Stimulated activated effector memory CD8-positive, alpha-beta T cell treated with anti-CD3 and anti-CD28 coated beads, Interleukin-12 subunit alpha, Interleukin-12 subunit beta, amount 100 ng/mL, for 72 hours (primary cell): ENCODE measurements around the gene GDF10.
A peak's percentile ranks its signal among the peaks of the same experiment; 100 is the strongest.

Experiments
- ATAC-seq: fragments of 150-1000 bp; cut with Tn5 transposase; 2 replicates; pipeline ENCODE4 v1.10.0; 2021
- DNase-seq, 2 donors: peaks; one replicate each; pipeline ENCODE4 v3.0.0; 2021 to 2022; ENCODE audit warnings: low spot score in 2 of 2
- H3K27ac Mint-ChIP-seq: one replicate; pipeline ENCODE4 v1.8.0; 2022; ENCODE audit warnings: mild to moderate bottlenecking, mixed read lengths
- H3K36me3 Mint-ChIP-seq: one replicate; pipeline ENCODE4 v1.8.0; 2022; ENCODE audit warnings: mild to moderate bottlenecking, mixed read lengths
- H3K4me1 Mint-ChIP-seq: one replicate; pipeline ENCODE4 v1.8.0; 2022; ENCODE audit warnings: mixed read lengths
- H3K4me3 Mint-ChIP-seq: one replicate; pipeline ENCODE4 v1.8.0; 2022; ENCODE audit warnings: mild to moderate bottlenecking, mixed read lengths
- H3K9me3 Mint-ChIP-seq: one replicate; pipeline ENCODE4 v1.8.0; 2022; ENCODE audit warnings: mixed read lengths

Gene GDF10

DNA sequence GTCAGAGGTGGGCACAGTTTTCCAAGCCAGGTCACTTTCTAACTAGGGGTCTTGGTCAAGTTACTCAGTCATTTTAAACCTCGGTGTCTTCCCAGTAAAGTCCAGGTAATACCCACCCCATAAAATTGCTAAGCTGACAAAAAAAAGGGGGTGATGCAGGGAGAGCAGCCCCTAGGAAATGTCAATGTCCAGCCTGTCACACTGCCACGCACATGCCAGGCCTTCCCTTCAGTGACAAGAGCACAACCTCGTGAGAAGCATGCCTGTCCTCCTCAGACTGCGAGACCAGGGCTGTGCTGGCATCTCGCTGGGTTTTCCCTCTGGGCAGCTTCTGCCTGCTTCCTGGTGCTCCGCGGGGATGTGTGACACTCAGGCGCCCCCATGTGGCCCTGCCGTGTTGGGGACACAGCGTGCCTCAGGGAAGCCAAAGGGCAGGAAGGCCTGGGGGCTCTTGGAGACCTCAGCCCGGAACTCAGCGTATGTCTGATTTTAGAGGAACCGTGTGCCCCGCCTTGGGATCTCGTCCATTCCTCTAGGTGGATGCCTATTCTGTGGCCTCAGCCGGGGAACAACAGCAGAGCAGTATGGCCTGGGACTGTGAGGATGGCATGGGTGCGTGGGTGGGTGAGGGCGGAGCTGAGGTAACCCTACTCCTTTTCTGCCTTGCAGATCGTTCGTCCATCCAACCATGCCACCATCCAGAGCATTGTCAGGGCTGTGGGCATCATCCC, 12.1 kb downstream of the GDF10 start:
- no peak overlapping the region for H3K4me3 Mint-ChIP-seq

DNA sequence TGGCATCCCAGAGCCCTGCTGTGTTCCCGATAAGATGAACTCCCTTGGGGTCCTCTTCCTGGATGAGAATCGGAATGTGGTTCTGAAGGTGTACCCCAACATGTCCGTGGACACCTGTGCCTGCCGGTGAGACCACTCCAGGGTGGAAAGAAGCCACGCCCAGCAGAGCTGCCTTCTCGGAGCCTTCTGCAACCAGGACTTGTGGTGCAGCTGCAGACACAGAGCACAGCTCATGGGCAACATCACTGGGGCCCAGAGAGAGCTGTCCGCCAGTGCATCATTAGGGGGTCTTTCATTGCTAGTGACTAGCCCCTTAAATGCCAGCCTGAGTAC, 12.6 kb downstream of the GDF10 start:
- Mint-ChIP-seq H3K4me3 (no peak overlapping the region), H3K4me1 (no peaks in the 10 kb centered on the region), H3K27ac (no peak overlapping the region), H3K9me3 (no peaks in the 10 kb centered on the region), H3K36me3 (no peaks in the 10 kb centered on the region)
- no peak for ATAC-seq
- DNase-seq, result no peak

More for the DNA sequence above, 12.1 kb downstream of the GDF10 start:
- no peaks in the 10 kb centered on the region for H3K36me3 Mint-ChIP-seq
- no peaks in the 10 kb centered on the region for H3K4me1 Mint-ChIP-seq
- no peaks in the 10 kb centered on the region for H3K9me3 Mint-ChIP-seq
- H3K27ac Mint-ChIP-seq, result no peak overlapping the region
- ATAC-seq (peak; percentile 78), DNase-seq (peak; percentile 20 to 82)

DNA sequence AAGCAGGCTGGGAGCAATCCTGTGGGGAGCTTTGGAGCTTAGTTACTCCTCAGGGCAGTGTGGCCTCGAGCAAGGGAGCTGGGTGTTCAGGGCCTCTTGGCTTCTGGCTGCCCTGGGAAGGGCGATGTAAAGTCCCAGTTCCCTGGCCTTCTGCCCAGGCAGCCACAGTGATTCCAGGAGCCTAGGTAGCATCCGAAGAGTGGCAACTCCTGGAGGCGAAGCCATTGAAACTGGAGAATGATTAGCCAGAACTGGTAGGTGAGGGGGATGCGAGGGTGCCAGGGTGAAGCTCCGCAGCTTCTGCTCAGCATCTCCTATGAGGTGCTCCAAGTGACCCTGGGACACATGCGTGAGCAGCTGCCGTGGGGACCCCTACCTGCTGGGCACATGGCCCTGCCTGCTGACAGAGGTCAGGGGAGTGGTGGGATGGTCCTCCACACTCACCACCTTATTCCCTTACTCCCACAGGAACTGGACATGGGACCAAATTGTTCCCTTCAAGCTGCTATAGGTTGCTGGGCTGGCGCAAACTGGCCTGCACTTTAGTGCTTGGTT, 14.5 kb downstream of the GDF10 start:
- Mint-ChIP-seq H3K27ac (no peak overlapping the region), H3K9me3 (no peaks in the 10 kb centered on the region), H3K4me3 (no peak overlapping the region), H3K36me3 (no peaks in the 10 kb centered on the region), H3K4me1 (no peaks in the 10 kb centered on the region)
- no peak for DNase-seq
- ATAC-seq, result no peak

DNA sequence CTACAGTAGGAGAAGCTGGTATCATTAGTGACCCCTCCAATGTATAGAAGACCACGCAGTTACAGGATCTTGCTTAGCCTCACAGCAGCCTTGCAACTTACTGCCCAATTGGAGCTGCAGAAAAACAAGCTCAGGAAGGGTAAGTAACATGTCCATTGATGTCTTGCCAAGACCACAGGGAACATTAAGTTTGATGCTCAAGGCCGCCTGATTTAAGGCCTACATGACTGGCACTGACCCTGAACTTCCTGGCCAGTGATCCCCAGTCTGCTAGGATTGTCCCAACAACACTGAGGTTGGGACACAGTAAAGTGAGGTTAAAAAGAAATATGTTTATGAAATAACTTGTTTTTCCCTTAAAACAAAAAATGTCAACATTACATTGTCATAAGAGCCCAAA, 15.4 kb downstream of the GDF10 start:
- no peaks in the 10 kb centered on the region for H3K4me1 Mint-ChIP-seq
- ATAC-seq, result no peak
- H3K4me3 Mint-ChIP-seq, result no peak overlapping the region

DNA sequence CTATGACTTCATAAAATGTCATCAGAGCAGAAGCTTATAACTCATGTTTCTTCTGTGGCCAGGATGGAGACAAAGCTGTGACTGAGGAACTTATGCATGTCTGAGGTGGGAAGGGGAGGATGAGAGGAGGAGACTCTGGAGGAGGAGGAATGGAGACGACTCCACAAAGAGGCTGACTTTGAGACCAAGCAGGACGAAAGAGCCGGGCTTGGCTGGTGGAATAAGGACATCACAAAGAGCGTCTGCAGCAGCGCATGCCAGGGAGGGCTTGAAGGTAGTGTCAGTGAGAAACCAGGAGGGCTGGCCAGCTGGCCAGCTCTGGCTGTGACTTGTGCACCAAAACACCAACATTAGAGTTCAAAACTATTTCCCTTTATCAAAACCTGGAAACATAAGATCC, 16.1 kb downstream of the GDF10 start:
- no peak for DNase-seq
- Mint-ChIP-seq H3K36me3 (no peaks in the 10 kb centered on the region), H3K27ac (no peak overlapping the region), H3K4me1 (no peaks in the 10 kb centered on the region), H3K4me3 (no peak overlapping the region), H3K9me3 (no peaks in the 10 kb centered on the region)
- no peak for ATAC-seq

More for the DNA sequence above, 15.4 kb downstream of the GDF10 start:
- no peaks in the 10 kb centered on the region for H3K36me3 Mint-ChIP-seq
- H3K9me3 Mint-ChIP-seq, result no peaks in the 10 kb centered on the region
- no peak for DNase-seq
- H3K27ac Mint-ChIP-seq, result no peak overlapping the region

DNA sequence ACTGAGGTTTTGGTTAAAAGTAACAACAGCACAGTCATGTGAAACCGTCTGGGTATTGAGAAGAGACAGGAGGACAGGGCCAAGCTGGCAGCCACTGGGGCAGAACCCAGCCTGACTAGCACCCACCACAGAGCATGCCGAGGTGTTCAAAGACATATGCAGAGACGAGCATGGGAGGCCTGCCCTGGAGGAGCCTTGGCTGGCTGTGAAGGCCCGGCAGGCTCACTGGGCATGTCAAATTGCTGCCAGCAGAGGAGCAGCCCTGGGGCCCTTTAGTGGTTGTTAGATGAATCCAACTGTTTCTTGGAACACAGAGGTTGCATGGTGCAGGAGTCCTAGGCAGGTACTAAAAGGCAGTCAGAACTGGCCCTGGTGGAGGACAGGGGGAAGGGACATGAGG, 17.3 kb downstream of the GDF10 start:
- Mint-ChIP-seq H3K36me3 (no peaks in the 10 kb centered on the region), H3K4me1 (no peaks in the 10 kb centered on the region), H3K9me3 (no peaks in the 10 kb centered on the region), H3K27ac (no peak overlapping the region), H3K4me3 (no peak overlapping the region)
- DNase-seq, result no peak
- ATAC-seq, result no peak

DNA sequence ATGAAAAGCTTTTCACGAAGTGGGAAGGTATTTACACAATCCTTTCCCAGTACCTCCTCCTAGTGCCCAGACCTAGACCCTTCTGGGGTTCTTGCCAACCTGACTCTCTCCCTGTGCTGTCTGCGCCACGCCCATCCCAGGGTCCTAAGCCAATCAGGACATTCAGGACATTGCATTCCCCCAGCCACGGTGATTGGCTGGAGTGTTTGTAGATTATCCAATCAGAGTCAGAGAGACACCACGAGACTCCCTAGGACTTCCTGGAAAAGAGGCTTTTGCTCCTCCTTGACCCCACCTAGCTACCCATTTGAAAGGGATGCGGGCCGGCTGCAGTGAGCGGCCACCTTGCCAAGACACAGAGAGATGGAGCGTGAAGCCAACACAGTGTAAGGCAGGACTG, 18.7 kb downstream of the GDF10 start:
- Mint-ChIP-seq H3K36me3 (no peaks in the 10 kb centered on the region), H3K4me1 (no peaks in the 10 kb centered on the region), H3K4me3 (no peak overlapping the region), H3K27ac (no peak overlapping the region), H3K9me3 (no peaks in the 10 kb centered on the region)
- ATAC-seq, result no peak
- DNase-seq, result no peak

DNA sequence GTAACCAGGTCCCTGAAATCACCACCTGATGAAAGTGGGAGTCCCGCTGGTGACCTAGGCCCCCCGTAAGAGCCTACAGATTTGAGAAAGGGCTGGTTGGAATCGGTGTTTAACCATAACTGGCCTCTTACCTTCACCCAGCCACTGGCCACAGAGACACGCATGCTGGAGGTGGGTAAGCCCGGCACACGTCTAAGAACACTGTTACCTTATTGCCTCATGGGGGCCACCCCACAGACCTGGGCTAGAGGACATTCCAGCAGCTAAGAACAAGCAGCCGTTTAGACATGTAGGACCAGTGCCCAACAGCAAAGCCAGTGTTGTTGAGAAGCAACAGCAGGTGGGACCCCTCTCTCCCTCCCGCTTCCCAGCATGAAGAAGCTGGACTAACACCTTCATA, 19.8 kb downstream of the GDF10 start:
- Mint-ChIP-seq H3K9me3 (no peaks in the 10 kb centered on the region), H3K4me3 (no peak overlapping the region), H3K27ac (no peak overlapping the region), H3K4me1 (no peaks in the 10 kb centered on the region), H3K36me3 (no peaks in the 10 kb centered on the region)
- DNase-seq (no peak), ATAC-seq (no peak)

DNA sequence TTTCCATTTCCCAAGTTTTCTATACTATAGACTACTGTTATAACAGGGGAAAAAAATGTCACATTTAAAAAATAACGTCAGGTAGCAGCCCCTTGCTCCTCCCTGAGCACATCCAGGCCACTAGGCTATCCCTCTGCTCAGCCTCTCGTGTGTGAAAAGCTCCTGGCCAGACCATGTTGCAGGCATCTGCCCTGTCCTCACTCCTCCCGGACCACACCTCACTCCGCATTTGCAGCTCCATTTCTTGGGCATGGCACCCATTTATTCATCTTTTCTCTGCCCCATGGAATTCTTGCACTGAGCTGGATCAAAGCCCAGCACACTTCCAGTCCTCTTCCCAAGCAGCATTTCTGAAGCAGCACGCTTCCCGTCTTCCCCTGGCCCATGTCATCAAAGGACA, 20.8 kb downstream of the GDF10 start:
- Mint-ChIP-seq H3K4me3 (no peak overlapping the region), H3K4me1 (no peaks in the 10 kb centered on the region), H3K36me3 (no peaks in the 10 kb centered on the region), H3K9me3 (no peaks in the 10 kb centered on the region), H3K27ac (no peak overlapping the region)
- ATAC-seq (no peak), DNase-seq (no peak)

DNA sequence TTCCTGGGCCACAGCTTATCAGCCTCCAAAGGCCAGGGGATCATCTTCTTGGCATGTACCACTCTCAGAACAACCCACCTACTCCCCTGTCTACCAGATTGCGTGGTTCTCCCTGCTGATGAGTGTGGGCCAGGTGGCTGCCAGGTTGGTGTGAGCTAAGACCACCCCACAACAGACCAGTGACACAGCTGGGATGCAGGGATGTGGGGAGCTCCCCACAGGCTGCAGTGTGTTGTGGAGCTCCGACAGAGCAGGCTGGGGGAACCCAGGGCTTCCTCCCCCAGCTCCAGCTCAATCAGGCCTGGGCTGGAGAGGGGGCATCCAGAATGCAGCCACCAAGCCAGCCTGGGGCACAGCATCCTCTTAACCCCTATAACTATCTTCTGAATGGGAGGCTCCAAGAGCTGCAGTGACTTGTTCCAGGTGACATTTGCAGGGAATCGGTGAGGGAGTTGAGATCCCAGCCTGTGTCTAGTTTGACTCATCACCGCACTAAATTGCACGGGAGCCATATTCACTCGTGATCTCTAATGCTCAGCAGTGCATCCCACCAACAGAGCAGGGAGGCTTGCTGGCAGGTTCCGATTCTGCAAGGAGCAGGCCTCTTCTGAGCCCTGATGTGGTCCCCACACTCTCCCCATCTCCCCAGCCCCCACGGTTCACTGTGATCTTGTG, 21.7 kb downstream of the GDF10 start:
- H3K9me3 Mint-ChIP-seq, result no peaks in the 10 kb centered on the region
- no peaks in the 10 kb centered on the region for H3K4me1 Mint-ChIP-seq
- DNase-seq, result no peak
- H3K27ac Mint-ChIP-seq, result no peak overlapping the region
- ATAC-seq, result peak; percentile 14
- H3K36me3 Mint-ChIP-seq, result no peaks in the 10 kb centered on the region
- H3K4me3 Mint-ChIP-seq, result no peak overlapping the region

DNA sequence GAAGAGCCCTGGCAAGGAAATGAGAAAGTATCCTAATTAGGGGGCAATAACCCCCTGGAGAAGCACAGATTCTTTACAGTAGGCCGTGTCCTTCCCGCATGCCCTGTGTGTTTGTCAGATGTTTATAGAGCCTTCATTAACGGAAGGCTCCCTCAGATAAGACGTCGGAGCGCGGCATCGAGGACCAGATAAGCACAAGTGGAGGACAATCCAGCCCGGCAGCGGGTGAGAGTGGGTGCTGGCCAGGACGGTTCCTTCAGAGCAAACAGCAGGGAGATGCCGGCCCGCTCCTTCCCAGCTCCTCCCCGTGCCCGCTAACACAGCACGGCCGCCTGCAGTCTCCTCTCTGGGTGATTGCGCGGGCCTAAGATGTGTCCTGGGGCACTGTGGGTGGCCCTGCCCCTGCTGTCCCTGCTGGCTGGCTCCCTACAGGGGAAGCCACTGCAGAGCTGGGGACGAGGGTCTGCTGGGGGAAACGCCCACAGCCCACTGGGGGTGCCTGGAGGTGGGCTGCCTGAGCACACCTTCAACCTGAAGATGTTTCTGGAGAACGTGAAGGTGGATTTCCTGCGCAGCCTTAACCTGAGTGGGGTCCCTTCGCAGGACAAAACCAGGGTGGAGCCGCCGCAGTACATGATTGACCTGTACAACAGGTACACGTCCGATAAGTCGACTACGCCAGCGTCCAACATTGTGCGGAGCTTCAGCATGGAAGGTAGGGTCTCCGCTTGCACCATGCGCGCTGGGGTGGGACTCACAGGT, 22.5 kb downstream of the GDF10 start, which contains the start of gene GDF2:
Gene GDF2 (plus strand): TSS at position 155 of the 762 bp plus-strand sequence. CDS start 215 bp downstream, at position 370.
- Mint-ChIP-seq H3K9me3 (peaks cover under 1% of the 10 kb centered on the region), H3K27ac (no peak within 1 kb of the TSS), H3K4me1 (peaks cover under 1% of the 10 kb centered on the region), H3K4me3 (no peak within 1 kb of the TSS), H3K36me3 (no peaks in the 10 kb centered on the region)
- no peak for ATAC-seq
- DNase-seq, result no peak

DNA sequence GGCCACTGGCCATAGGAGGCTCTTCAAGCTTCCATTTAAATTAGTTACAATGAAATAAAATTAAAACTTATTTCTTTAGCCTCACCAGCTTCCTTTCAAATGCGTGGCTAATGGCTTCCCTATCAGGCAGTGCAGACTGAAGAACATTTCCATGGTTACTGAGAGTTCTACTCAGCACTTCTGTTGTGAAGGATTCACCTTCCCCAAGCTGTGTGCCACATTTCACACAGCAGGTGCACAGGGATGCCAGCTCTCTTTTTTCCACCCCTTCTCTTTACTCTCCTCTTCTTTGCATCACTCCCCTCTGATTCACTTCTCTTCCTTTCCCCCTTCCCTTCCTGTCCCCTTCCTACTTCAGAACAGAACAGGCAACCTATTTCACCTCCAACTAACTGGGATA, 23.1 kb downstream of the GDF10 start:
- peaks cover 4% of the 10 kb centered on the region for H3K9me3 Mint-ChIP-seq
- H3K4me3 Mint-ChIP-seq, result no peak overlapping the region
- H3K36me3 Mint-ChIP-seq, result no peaks in the 10 kb centered on the region
- no peak overlapping the region for H3K27ac Mint-ChIP-seq
- DNase-seq (no peak), ATAC-seq (no peak)
- peaks cover 7% of the 10 kb centered on the region for H3K4me1 Mint-ChIP-seq

DNA sequence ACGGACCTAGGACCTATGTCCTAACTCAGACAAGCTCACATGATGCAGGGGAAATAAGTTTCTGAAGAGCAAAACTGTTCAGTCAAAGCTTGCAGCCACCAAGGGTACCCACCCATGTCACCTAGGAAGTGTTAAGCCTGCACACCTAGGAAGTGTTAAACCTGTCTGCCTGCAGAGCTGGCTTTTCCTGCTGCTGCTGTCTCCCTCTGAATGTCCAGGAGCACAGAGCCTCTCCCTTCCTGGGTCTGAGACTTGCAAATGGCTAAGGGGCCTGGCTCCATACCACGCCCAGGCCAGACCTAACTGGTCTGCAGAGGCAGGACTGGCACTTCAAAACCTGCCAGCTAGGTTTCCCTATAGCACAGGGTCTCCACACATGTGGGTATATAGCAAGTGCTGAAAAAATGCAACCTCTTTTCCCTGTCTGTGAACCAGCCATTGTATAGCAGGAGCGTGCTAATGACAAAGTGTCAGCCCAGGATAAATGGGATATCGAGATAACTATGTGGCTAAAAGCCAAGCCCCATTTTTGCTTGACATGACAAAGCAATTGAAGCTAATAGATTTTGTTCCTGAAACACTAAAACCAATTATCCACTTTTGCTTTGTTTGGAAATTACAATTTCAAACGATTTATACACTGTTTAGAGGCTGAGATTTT, 23.8 kb downstream of the GDF10 start:
- peaks cover 7% of the 10 kb centered on the region for H3K9me3 Mint-ChIP-seq
- ATAC-seq (no peak), DNase-seq (no peak)
- H3K4me3 Mint-ChIP-seq, result no peak overlapping the region
- H3K4me1 Mint-ChIP-seq, result peaks cover 13% of the 10 kb centered on the region
- H3K27ac Mint-ChIP-seq, result no peak overlapping the region
- H3K36me3 Mint-ChIP-seq, result no peaks in the 10 kb centered on the region

DNA sequence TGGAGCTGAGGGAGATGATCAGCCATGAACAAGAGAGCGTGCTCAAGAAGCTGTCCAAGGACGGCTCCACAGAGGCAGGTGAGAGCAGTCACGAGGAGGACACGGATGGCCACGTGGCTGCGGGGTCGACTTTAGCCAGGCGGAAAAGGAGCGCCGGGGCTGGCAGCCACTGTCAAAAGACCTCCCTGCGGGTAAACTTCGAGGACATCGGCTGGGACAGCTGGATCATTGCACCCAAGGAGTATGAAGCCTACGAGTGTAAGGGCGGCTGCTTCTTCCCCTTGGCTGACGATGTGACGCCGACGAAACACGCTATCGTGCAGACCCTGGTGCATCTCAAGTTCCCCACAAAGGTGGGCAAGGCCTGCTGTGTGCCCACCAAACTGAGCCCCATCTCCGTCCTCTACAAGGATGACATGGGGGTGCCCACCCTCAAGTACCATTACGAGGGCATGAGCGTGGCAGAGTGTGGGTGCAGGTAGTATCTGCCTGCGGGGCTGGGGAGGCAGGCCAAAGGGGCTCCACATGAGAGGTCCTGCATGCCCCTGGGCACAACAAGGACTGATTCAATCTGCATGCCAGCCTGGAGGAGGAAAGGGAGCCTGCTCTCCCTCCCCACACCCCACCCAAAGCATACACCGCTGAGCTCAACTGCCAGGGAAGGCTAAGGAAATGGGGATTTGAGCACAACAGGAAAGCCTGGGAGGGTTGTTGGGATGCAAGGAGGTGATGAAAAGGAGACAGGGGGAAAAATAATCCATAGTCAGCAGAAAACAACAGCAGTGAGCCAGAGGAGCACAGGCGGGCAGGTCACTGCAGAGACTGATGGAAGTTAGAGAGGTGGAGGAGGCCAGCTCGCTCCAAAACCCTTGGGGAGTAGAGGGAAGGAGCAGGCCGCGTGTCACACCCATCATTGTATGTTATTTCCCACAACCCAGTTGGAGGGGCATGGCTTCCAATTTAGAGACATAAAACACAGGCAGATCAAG, 25.6 kb downstream of the GDF10 start:
- peaks cover 7% of the 10 kb centered on the region for H3K9me3 Mint-ChIP-seq
- H3K36me3 Mint-ChIP-seq, result no peaks in the 10 kb centered on the region
- no peak overlapping the region for H3K4me3 Mint-ChIP-seq
- no peak for ATAC-seq
- no peak overlapping the region for H3K27ac Mint-ChIP-seq
- peaks cover 13% of the 10 kb centered on the region for H3K4me1 Mint-ChIP-seq
- DNase-seq, result no peak
